HEK293 (cell line): ENCODE data around the gene ADAM23.

Source experiments
- CTCF ChIA-PET: fragments of 350-600 bp; formaldehyde crosslinking; extraction: SDS; loops from one replicate; lab custom pipeline; 2021; ENCODE audit warnings: antibody characterized with exemption; lab: Yijun Ruan, JAX
- POLR2A ChIA-PET: fragments of 300-600 bp; formaldehyde crosslinking; extraction: SDS; loops from one replicate; lab custom pipeline; 2020; ENCODE audit warnings: antibody characterized with exemption, inconsistent platforms; lab: Yijun Ruan, JAX
- H3K27ac ChIP-seq: fragments of 200-500 bp; sonication (Bioruptor generic); 2 replicates; pipeline ENCODE4 v1.5.1; 2014; ENCODE audit warnings: low read depth, low read length, control low read depth, inconsistent platforms; ENCODE audit errors: extremely low read depth
- H3K36me3 ChIP-seq, 2 experiments: fragments of 200-500 bp in 1 of 2; sonication (Bioruptor generic) in 1 of 2; 1 replicate in 1 of 2; 2 replicates in 1 of 2; pipeline ENCODE4 v1.5.1; 2014 to 2017; ENCODE audit warnings: inconsistent platforms in 2 of 2, low read length in 2 of 2; ENCODE audit not compliant: control insufficient read depth in 2 of 2, insufficient read depth in 1 of 2
- H3K4me1 ChIP-seq: fragments of 200-500 bp; sonication (Bioruptor generic); 2 replicates; pipeline ENCODE4 v1.5.1; 2014; ENCODE audit warnings: mild to moderate bottlenecking, low read length, inconsistent platforms; ENCODE audit not compliant: control insufficient read depth, insufficient read depth
- H3K4me3 ChIP-seq: 2 replicates; pipeline ENCODE4 v1.5.1; 2011; ENCODE audit warnings: low read depth, mild to moderate bottlenecking, control low read depth, low read length, moderate library complexity
- H3K9me3 ChIP-seq: fragments of 200-500 bp; sonication (Bioruptor generic); 2 replicates; pipeline ENCODE4 v1.5.1; 2014; ENCODE audit warnings: low read depth, low read length, inconsistent platforms; ENCODE audit not compliant: control insufficient read depth, insufficient read depth
- HOXC10 ChIP-seq: sonication (generic); formaldehyde crosslinking; IDR thresholded peaks from 2 replicates; pipeline ENCODE4 v1.8.1; 2023; ENCODE audit warnings: mild to moderate bottlenecking, missing genetic modification reagents
- IKZF3 ChIP-seq: fragments of 450-650 bp; IDR thresholded peaks from 2 replicates; pipeline ENCODE4 v1.5.0; 2018; ENCODE audit warnings: missing biosample characterization, mild to moderate bottlenecking, missing genetic modification characterization, moderate library complexity
- PRDM1 ChIP-seq: fragments of 450-650 bp; formaldehyde crosslinking; IDR thresholded peaks from 2 replicates; pipeline ENCODE4; 2016; ENCODE audit warnings: missing biosample characterization, missing genetic modification characterization
- SP3 ChIP-seq: fragments of 450-650 bp; formaldehyde crosslinking; IDR thresholded peaks from 2 replicates; pipeline ENCODE4 v1.5.1; 2016; ENCODE audit warnings: missing biosample characterization, missing genetic modification characterization
- WT1 ChIP-seq: fragments of 450-650 bp; formaldehyde crosslinking; IDR thresholded peaks from 2 replicates; pipeline ENCODE4 v1.5.1; 2016; ENCODE audit warnings: missing biosample characterization, missing genetic modification characterization
- YY2 ChIP-seq: fragments of 450-650 bp; formaldehyde crosslinking; IDR thresholded peaks from 2 replicates; pipeline ENCODE4 v1.5.1; 2016; ENCODE audit warnings: missing biosample characterization, missing genetic modification characterization
- ZBTB6 ChIP-seq: fragments of 450-650 bp; formaldehyde crosslinking; IDR thresholded peaks from 2 replicates; pipeline ENCODE4 v1.5.1; 2017; ENCODE audit warnings: missing biosample characterization, missing genetic modification characterization
- ZFP3 ChIP-seq: fragments of 450-650 bp; formaldehyde crosslinking; IDR thresholded peaks from 2 replicates; pipeline ENCODE4 v1.5.1; 2016; ENCODE audit warnings: low read depth, missing biosample characterization, missing genetic modification characterization
- ZNF157 ChIP-seq: fragments of 450-650 bp; formaldehyde crosslinking; IDR thresholded peaks from 2 replicates; pipeline ENCODE4 v1.5.1; 2016; ENCODE audit warnings: missing biosample characterization, missing genetic modification characterization
- ZNF23 ChIP-seq: fragments of 450-650 bp; formaldehyde crosslinking; IDR thresholded peaks from 2 replicates; pipeline ENCODE4 v1.5.1; 2016; ENCODE audit warnings: missing biosample characterization, missing genetic modification characterization, borderline replicate concordance
- ZNF248 ChIP-seq: fragments of 450-650 bp; formaldehyde crosslinking; IDR thresholded peaks from 2 replicates; pipeline ENCODE4 v1.5.1; 2017; ENCODE audit warnings: missing biosample characterization, missing genetic modification characterization
- ZNF354C ChIP-seq: fragments of 450-650 bp; formaldehyde crosslinking; IDR thresholded peaks from 2 replicates; pipeline ENCODE4 v1.5.1; 2016; ENCODE audit warnings: missing biosample characterization, missing genetic modification characterization, low read depth, borderline replicate concordance
- ZNF366 ChIP-seq: fragments of 450-650 bp; formaldehyde crosslinking; conservative IDR thresholded peaks from 2 replicates; pipeline ENCODE4 v1.5.1; 2016; ENCODE audit warnings: missing biosample characterization, missing genetic modification characterization
- ZNF391 ChIP-seq: fragments of 450-650 bp; formaldehyde crosslinking; IDR thresholded peaks from 2 replicates; pipeline ENCODE4 v1.5.1; 2016; ENCODE audit warnings: low read depth, missing biosample characterization, missing genetic modification characterization, borderline replicate concordance
- ZNF394 ChIP-seq: fragments of 450-650 bp; formaldehyde crosslinking; IDR thresholded peaks from 2 replicates; pipeline ENCODE4 v1.5.1; 2016; ENCODE audit warnings: missing biosample characterization, missing genetic modification characterization, mild to moderate bottlenecking, moderate library complexity, borderline replicate concordance
- ZNF48 ChIP-seq: fragments of 450-650 bp; formaldehyde crosslinking; IDR thresholded peaks from 2 replicates; pipeline ENCODE4 v1.5.1; 2016; ENCODE audit warnings: missing biosample characterization, missing genetic modification characterization
- ZNF549 ChIP-seq: fragments of 450-650 bp; IDR thresholded peaks from 2 replicates; pipeline ENCODE4 v1.5.1; 2018; ENCODE audit warnings: missing biosample characterization, missing genetic modification characterization, mild to moderate bottlenecking, inconsistent platforms, moderate library complexity
- ZNF585B ChIP-seq: fragments of 450-650 bp; formaldehyde crosslinking; IDR thresholded peaks from 2 replicates; pipeline ENCODE4 v1.5.1; 2016; ENCODE audit warnings: missing biosample characterization, missing genetic modification characterization
- ZNF776 ChIP-seq: fragments of 450-650 bp; formaldehyde crosslinking; IDR thresholded peaks from 2 replicates; pipeline ENCODE4 v1.5.0; 2017; ENCODE audit warnings: missing biosample characterization, missing genetic modification characterization, borderline replicate concordance
- ZSCAN16 ChIP-seq: fragments of 450-650 bp; formaldehyde crosslinking; IDR thresholded peaks from 2 replicates; pipeline ENCODE4 v1.5.1; 2016; ENCODE audit warnings: missing biosample characterization, missing genetic modification characterization
- TF ChIP-seq, protein P1 (sequence below): fragments of 450-650 bp; formaldehyde crosslinking; IDR thresholded peaks from 2 replicates; pipeline ENCODE4 v1.5.1; 2016; ENCODE audit warnings: missing biosample characterization, missing genetic modification characterization, borderline replicate concordance
- TF ChIP-seq, protein P2 (sequence below): fragments of 450-650 bp; formaldehyde crosslinking; IDR thresholded peaks from 2 replicates; pipeline ENCODE4 v1.5.1; 2016; ENCODE audit warnings: missing biosample characterization, missing genetic modification characterization
- TF ChIP-seq, protein P3 (sequence below): fragments of 450-650 bp; formaldehyde crosslinking; IDR thresholded peaks from 2 replicates; pipeline ENCODE4 v1.5.1; 2016; ENCODE audit warnings: missing biosample characterization, missing genetic modification characterization
- TF ChIP-seq, protein P4 (sequence below): fragments of 450-650 bp; formaldehyde crosslinking; IDR thresholded peaks from 2 replicates; pipeline ENCODE4 v1.5.1; 2016; ENCODE audit warnings: missing biosample characterization, missing genetic modification characterization, low read depth

Gene ADAM23

DNA sequence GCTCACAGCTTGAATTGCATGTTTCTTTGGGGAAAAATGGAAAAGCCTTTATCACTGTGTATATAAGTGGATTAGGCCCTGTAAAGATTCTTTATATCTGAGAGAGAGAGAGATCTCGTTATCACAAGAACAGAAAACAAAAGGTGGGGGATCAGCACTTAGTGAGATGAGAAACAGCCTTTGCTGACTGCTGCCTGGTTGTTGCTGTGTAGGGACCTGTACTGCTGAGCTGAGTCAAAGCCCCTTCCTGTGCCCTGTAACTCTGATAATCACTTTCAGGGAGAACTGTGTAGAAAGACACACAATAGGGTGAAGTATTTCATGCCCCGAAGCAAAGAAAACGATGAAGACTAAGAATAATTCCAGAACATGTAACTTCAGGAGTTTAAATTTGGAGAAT lies 168.4 kb downstream of the ADAM23 start (continued):
- TF ChIP-seq, protein P1, sequence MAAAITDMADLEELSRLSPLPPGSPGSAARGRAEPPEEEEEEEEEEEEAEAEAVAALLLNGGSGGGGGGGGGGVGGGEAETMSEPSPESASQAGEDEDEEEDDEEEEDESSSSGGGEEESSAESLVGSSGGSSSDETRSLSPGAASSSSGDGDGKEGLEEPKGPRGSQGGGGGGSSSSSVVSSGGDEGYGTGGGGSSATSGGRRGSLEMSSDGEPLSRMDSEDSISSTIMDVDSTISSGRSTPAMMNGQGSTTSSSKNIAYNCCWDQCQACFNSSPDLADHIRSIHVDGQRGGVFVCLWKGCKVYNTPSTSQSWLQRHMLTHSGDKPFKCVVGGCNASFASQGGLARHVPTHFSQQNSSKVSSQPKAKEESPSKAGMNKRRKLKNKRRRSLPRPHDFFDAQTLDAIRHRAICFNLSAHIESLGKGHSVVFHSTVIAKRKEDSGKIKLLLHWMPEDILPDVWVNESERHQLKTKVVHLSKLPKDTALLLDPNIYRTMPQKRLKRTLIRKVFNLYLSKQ (tag by site-specific recombination): no peak
- TF ChIP-seq ZNF549 (tag by site-specific recombination): no peak
- no peak for TF ChIP-seq ZNF23 (tag by site-specific recombination)
- TF ChIP-seq ZNF391 (tag by site-specific recombination): no peak
- no peak for TF ChIP-seq ZNF354C (tag by site-specific recombination)

- no peak overlapping the region for H3K4me3 ChIP-seq
- no peak overlapping the region for H3K27ac ChIP-seq
- CTCF ChIA-PET: interaction anchor here (0.9 kb wide), 1 partner anchor 60 kb away, joined by 4 read pairs; no protein-coding TSS in a partner anchor
- no peaks in the 10 kb centered on the region for H3K9me3 ChIP-seq
- H3K4me1 ChIP-seq: no peaks in the 10 kb centered on the region
- H3K36me3 ChIP-seq: no peaks in the 10 kb centered on the region; a peak in 1 of 3 replicates
- TF ChIP-seq ZNF394 (tag by site-specific recombination): no peak
- TF ChIP-seq, protein P2, sequence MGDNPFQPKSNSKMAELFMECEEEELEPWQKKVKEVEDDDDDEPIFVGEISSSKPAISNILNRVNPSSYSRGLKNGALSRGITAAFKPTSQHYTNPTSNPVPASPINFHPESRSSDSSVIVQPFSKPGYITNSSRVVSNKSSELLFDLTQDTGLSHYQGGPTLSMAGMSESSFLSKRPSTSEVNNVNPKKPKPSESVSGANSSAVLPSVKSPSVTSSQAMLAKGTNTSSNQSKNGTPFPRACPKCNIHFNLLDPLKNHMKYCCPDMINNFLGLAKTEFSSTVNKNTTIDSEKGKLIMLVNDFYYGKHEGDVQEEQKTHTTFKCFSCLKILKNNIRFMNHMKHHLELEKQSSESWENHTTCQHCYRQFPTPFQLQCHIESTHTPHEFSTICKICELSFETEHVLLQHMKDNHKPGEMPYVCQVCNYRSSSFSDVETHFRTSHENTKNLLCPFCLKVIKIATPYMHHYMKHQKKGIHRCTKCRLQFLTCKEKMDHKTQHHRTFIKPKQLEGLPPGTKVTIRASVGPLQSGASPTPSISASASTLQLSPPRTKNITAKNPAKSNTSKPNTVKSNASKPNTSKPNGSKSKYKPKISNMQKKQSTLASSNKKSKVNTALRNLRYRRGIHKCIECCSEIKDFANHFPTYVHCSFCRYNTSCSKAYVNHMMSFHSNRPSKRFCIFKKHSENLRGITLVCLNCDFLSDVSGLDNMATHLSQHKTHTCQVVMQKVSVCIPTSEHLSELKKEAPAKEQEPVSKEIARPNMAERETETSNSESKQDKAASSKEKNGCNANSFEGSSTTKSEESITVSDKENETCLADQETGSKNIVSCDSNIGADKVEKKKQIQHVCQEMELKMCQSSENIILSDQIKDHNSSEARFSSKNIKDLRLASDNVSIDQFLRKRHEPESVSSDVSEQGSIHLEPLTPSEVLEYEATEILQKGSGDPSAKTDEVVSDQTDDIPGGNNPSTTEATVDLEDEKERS: no peak
- no peak for TF ChIP-seq ZNF585B (tag by site-specific recombination)
- TF ChIP-seq IKZF3 (tag by site-specific recombination): no peak
- no peak for TF ChIP-seq PRDM1
- no peak for TF ChIP-seq ZNF366 (tag by site-specific recombination)
- no peak for TF ChIP-seq ZNF157 (tag by site-specific recombination)
- TF ChIP-seq ZFP3: no peak
- no peak for TF ChIP-seq WT1 (tag by site-specific recombination)
- no peak for TF ChIP-seq ZBTB6 (tag by site-specific recombination)
- POLR2A ChIA-PET: no interaction called here
Observed at GRCh38 chr2:206614811-206615210, 171.5 kb downstream of the ADAM23 start.

GRCh38 chr2:206615417-206616089 lies 172.2 kb downstream of the ADAM23 start:
- H3K4me1 ChIP-seq: no peaks in the 10 kb centered on the region
- POLR2A ChIA-PET: no interaction called here
- no peaks in the 10 kb centered on the region; a peak in 1 of 3 replicates for H3K36me3 ChIP-seq
- no peak overlapping the region for H3K4me3 ChIP-seq
- no peaks in the 10 kb centered on the region for H3K9me3 ChIP-seq
- H3K27ac ChIP-seq: no peak overlapping the region
- CTCF ChIA-PET: interaction anchor here (0.7 to 0.9 kb wide), 2 partner anchors 61 to 67 kb away, joined by 4 read pairs; no protein-coding TSS in a partner anchor
- TF ChIP-seq HOXC10 (CRISPR knock-in tag) (no peak), ZSCAN16 (no peak), ZNF248 (no peak), ZNF776 (tag by site-specific recombination) (no peak), YY2 (tag by site-specific recombination) (no peak), ZNF48 (tag by site-specific recombination) (no peak), SP3 (tag by site-specific recombination) (no peak)
- TF ChIP-seq, protein P3, sequence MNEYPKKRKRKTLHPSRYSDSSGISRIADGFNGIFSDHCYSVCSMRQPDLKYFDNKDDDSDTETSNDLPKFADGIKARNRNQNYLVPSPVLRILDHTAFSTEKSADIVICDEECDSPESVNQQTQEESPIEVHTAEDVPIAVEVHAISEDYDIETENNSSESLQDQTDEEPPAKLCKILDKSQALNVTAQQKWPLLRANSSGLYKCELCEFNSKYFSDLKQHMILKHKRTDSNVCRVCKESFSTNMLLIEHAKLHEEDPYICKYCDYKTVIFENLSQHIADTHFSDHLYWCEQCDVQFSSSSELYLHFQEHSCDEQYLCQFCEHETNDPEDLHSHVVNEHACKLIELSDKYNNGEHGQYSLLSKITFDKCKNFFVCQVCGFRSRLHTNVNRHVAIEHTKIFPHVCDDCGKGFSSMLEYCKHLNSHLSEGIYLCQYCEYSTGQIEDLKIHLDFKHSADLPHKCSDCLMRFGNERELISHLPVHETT (tag by site-specific recombination): no peak
- TF ChIP-seq, protein P4, sequence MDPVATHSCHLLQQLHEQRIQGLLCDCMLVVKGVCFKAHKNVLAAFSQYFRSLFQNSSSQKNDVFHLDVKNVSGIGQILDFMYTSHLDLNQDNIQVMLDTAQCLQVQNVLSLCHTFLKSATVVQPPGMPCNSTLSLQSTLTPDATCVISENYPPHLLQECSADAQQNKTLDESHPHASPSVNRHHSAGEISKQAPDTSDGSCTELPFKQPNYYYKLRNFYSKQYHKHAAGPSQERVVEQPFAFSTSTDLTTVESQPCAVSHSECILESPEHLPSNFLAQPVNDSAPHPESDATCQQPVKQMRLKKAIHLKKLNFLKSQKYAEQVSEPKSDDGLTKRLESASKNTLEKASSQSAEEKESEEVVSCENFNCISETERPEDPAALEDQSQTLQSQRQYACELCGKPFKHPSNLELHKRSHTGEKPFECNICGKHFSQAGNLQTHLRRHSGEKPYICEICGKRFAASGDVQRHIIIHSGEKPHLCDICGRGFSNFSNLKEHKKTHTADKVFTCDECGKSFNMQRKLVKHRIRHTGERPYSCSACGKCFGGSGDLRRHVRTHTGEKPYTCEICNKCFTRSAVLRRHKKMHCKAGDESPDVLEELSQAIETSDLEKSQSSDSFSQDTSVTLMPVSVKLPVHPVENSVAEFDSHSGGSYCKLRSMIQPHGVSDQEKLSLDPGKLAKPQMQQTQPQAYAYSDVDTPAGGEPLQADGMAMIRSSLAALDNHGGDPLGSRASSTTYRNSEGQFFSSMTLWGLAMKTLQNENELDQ (tag by site-specific recombination): no peak
